Ishikawa (cell line): Measurements from ENCODE around the gene SATB2.

Experiments used
- CEBPB ChIP-seq: IDR thresholded peaks from 2 replicates; pipeline ENCODE4 v1.6.1; 2012
- CREB1 ChIP-seq: IDR thresholded peaks from 2 replicates; pipeline ENCODE4 v1.6.1; 2012; ENCODE audit warnings: low read depth
- EGR1 ChIP-seq: IDR thresholded peaks from 2 replicates; pipeline ENCODE4 v1.6.1; 2012
- EP300 ChIP-seq: IDR thresholded peaks from 2 replicates; pipeline ENCODE4 v1.6.1; 2012; ENCODE audit warnings: borderline replicate concordance
- FOXM1 ChIP-seq: IDR thresholded peaks from 2 replicates; pipeline ENCODE4 v1.6.1; 2012; ENCODE audit warnings: low read depth, borderline replicate concordance
- RAD21 ChIP-seq: IDR thresholded peaks from 2 replicates; pipeline ENCODE4 v1.6.1; 2012; ENCODE audit warnings: low read depth
- TAF1 ChIP-seq: IDR thresholded peaks from 2 replicates; pipeline ENCODE4 v1.6.1; 2012; ENCODE audit warnings: low read depth, mild to moderate bottlenecking
- TCF12 ChIP-seq: IDR thresholded peaks from 2 replicates; pipeline ENCODE4 v1.6.1; 2012; ENCODE audit warnings: low read depth
- TEAD4 ChIP-seq: IDR thresholded peaks from 2 replicates; pipeline ENCODE4 v1.6.1; 2012
- YY1 ChIP-seq: IDR thresholded peaks from 2 replicates; pipeline ENCODE4 v1.6.1; 2012; ENCODE audit warnings: low read depth
- TF ChIP-seq, protein P1 (sequence below): IDR thresholded peaks from 2 replicates; pipeline ENCODE4 v1.6.1; 2012; ENCODE audit warnings: low read depth, mild to moderate bottlenecking
- TF ChIP-seq, protein P2 (sequence below): IDR thresholded peaks from 2 replicates; pipeline ENCODE4 v1.6.1; 2012
- TF ChIP-seq, protein P3 (sequence below): IDR thresholded peaks from 2 replicates; pipeline ENCODE4 v1.6.1; 2012

DNA sequence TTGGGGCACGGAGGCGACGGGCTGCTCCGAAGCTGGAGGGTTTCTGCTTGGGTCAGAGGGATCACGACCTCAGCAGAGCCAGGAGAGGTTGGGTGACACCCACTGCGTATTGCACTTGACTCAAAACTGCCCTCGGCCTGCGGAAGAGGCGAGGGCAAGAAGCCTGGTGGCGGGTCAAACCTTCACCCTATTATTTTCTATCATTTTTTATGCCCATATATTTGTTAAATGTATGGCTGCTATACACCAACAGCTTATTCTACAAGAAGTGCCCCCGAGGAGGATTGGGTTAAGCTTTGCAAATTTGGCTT is 12.6 kb upstream of the SATB2 start:
- no peak for TF ChIP-seq CEBPB
- TF ChIP-seq, protein P1, sequence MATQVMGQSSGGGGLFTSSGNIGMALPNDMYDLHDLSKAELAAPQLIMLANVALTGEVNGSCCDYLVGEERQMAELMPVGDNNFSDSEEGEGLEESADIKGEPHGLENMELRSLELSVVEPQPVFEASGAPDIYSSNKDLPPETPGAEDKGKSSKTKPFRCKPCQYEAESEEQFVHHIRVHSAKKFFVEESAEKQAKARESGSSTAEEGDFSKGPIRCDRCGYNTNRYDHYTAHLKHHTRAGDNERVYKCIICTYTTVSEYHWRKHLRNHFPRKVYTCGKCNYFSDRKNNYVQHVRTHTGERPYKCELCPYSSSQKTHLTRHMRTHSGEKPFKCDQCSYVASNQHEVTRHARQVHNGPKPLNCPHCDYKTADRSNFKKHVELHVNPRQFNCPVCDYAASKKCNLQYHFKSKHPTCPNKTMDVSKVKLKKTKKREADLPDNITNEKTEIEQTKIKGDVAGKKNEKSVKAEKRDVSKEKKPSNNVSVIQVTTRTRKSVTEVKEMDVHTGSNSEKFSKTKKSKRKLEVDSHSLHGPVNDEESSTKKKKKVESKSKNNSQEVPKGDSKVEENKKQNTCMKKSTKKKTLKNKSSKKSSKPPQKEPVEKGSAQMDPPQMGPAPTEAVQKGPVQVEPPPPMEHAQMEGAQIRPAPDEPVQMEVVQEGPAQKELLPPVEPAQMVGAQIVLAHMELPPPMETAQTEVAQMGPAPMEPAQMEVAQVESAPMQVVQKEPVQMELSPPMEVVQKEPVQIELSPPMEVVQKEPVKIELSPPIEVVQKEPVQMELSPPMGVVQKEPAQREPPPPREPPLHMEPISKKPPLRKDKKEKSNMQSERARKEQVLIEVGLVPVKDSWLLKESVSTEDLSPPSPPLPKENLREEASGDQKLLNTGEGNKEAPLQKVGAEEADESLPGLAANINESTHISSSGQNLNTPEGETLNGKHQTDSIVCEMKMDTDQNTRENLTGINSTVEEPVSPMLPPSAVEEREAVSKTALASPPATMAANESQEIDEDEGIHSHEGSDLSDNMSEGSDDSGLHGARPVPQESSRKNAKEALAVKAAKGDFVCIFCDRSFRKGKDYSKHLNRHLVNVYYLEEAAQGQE = no peak
- TF ChIP-seq EP300 = no peak
- TF ChIP-seq CREB1 = no peak
- TF ChIP-seq, protein P2, sequence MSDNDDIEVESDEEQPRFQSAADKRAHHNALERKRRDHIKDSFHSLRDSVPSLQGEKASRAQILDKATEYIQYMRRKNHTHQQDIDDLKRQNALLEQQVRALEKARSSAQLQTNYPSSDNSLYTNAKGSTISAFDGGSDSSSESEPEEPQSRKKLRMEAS = no peak
- TF ChIP-seq TAF1 = no peak
- TF ChIP-seq FOXM1 = no peak
- TF ChIP-seq EGR1 = no peak
- TF ChIP-seq RAD21 = no peak
- no peak for TF ChIP-seq TCF12
- no peak for TF ChIP-seq YY1
- TF ChIP-seq TEAD4 = no peak
- TF ChIP-seq, protein P3, sequence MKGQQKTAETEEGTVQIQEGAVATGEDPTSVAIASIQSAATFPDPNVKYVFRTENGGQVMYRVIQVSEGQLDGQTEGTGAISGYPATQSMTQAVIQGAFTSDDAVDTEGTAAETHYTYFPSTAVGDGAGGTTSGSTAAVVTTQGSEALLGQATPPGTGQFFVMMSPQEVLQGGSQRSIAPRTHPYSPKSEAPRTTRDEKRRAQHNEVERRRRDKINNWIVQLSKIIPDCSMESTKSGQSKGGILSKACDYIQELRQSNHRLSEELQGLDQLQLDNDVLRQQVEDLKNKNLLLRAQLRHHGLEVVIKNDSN = no peak
